ENCODE measurements around the gene WDR53. TPM values are rescaled to one million over a fixed set of nuclear protein-coding genes. Genes with fewer than 3 reads are reported as not detected.
"Not testable (repeated sequence)": the region's sequence is repeated elsewhere in the genome, so short reads cannot be mapped to it uniquely, and the experiment has no call there.

The WDR53 gene

DNA sequence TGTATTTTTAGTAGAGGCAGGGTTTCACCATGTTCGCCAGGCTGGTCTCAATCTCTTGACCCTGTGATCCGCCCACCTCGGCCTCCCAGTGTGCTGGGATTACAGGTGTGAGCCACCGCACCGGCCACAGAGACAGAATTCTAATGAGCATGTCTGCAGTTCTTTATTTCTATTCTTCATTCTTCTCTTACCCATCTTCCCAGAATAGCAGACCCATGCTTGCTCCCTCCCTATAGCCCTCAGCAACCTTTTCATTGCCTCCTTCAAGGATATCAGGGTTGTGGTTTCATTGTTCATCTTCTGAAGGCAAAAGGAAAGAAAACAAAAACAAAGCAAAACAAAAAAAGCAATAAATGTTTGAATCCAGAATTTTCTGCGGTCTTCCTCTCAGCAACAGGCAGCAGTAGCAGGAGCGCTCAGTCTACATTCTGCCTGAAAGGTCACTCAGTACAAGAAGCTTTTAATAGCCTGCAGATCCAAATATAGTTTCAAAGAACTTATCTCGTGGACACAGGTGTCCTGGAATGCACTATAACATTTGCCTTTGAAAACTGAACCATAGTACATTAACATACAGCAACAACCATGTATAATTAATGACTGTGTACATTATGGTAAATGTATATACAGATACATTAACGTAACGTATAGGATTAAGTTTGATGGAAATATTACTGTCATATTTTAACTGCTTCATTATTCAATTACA, 53.3 kb downstream of the WDR53 start, which contains the start of gene SMCO1:
Gene SMCO1 (minus strand): TSS at position 434 of the 709 bp plus-strand sequence. CDS start 137 bp downstream, at position 297.
- H3K9me3 ChIP-seq (replicated peaks; ENCODE audit: low read length): peaks cover 10% of the 10 kb centered on the region
- no peak within 1 kb of the TSS for H3K9ac ChIP-seq (ENCODE audit: low read depth, low read length)
- H3K4me3 ChIP-seq (ENCODE audit: low read length): no peak within 1 kb of the TSS
- peaks cover 11% of the 10 kb centered on the region for H3K27me3 ChIP-seq (ENCODE audit: control insufficient read depth, insufficient read depth, low read length)
- no peaks in the 10 kb centered on the region for H3K4me1 ChIP-seq (ENCODE audit: control insufficient read depth, insufficient read depth, low read length)
- no peak within 1 kb of the TSS for H3K4me2 ChIP-seq (ENCODE audit: low read length)
- no peaks in the 10 kb centered on the region for H3K36me3 ChIP-seq (ENCODE audit: insufficient read depth, low read length)

DNA sequence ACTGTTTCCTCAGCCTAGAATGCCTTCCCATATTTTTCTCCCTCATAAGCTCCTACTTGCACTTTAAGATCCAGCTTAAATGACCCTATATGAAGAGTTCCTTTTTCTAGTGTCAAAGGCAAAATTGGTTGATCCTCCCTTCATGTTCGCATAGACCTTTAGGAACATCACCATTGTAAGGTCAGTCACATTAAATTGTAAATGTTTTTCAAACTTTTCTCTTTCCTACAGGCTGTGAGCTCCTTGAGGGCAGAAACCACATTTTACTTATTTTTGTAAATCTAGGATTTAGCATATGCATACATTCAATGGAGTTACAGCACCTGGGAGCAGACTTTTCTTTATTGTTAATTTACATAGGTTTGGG, 54.0 kb downstream of the WDR53 start:
- no peak overlapping the region for H3K4me3 ChIP-seq (ENCODE audit: low read length)
- H3K9me3 ChIP-seq (replicated peaks; ENCODE audit: low read length): peaks cover 4% of the 10 kb centered on the region
- no peak overlapping the region for H3K4me2 ChIP-seq (ENCODE audit: low read length)
- H3K4me1 ChIP-seq (ENCODE audit: control insufficient read depth, insufficient read depth, low read length): no peaks in the 10 kb centered on the region
- peaks cover 13% of the 10 kb centered on the region for H3K27me3 ChIP-seq (ENCODE audit: control insufficient read depth, insufficient read depth, low read length)
- H3K9ac ChIP-seq (ENCODE audit: low read depth, low read length): no peak overlapping the region
- H3K36me3 ChIP-seq (ENCODE audit: insufficient read depth, low read length): no peaks in the 10 kb centered on the region

DNA sequence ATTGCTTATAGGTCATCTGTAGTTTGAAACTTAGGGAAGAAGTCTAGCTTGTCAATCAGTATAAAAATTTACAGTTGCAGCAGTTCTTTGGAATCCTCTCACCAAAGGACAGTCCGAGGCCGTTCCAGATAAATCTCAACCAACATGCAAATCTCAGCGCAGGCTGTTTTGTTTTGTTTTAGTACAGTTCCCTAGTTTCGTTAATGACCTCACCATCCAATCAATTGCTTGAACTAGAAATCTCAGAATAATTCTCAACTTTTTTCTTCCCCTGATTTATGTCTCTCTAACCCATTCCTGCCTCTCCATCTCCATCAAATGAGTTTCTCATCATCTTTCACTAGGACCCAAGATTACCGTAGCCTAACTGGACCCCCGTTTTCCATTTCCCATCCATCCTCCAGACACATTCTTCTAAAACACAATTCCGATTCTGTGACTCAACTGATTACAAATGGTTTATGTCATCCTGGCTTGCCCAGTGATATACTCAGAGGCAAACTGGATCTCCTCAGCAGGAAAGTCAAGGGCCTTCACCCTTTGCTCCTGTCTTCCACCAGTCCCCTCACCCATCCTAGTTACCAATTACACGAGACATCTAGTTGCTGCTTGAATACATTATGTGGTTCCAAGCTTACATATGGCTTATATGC, 54.5 kb downstream of the WDR53 start:
- no peak overlapping the region for H3K4me3 ChIP-seq (ENCODE audit: low read length)
- H3K36me3 ChIP-seq (ENCODE audit: insufficient read depth, low read length): no peaks in the 10 kb centered on the region
- H3K9ac ChIP-seq (ENCODE audit: low read depth, low read length): no peak overlapping the region
- H3K4me1 ChIP-seq (ENCODE audit: control insufficient read depth, insufficient read depth, low read length): no peaks in the 10 kb centered on the region
- H3K4me2 ChIP-seq (ENCODE audit: low read length): no peak overlapping the region
- peaks cover 13% of the 10 kb centered on the region for H3K27me3 ChIP-seq (ENCODE audit: control insufficient read depth, insufficient read depth, low read length)
- no peaks in the 10 kb centered on the region for H3K9me3 ChIP-seq (replicated peaks; ENCODE audit: low read length)

DNA sequence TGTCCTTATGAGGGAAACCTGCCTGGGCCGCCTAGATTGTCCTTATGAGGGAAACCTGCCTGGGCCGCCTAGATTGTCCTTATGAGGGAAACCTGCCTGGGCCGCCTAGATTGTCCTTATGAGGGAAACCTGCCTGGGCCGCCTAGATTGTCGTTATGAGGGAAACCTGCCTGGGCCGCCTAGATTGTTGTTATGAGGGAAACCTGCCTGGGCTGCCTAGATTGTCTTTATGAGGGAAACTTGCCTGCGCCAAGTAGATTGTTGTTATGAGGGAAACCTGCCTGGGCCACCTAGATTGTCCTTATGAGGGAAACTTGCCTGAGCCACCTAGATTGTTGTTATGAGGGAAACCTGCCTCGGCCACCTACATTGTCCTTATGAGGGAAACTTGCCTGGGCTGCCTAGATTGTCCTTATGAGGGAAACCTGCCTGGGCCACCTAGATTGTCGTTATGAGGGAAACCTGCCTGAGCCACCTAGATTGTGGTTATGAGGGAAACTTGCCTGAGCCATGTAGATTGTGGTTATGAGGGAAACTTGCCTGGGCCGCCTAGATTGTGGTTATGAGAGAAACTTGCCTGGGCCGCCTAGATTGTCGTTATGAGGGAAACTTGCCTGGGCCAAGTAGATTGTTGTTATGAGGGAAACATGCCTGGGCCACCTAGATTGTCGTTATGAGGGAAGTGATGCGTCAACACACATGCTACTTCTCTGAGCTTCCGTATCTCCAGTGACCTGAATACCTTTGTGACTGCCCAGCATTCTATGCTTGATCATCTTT, 56.5 kb downstream of the WDR53 start:
- H3K27me3 ChIP-seq (ENCODE audit: control insufficient read depth, insufficient read depth, low read length): peaks cover 13% of the 10 kb centered on the region

DNA sequence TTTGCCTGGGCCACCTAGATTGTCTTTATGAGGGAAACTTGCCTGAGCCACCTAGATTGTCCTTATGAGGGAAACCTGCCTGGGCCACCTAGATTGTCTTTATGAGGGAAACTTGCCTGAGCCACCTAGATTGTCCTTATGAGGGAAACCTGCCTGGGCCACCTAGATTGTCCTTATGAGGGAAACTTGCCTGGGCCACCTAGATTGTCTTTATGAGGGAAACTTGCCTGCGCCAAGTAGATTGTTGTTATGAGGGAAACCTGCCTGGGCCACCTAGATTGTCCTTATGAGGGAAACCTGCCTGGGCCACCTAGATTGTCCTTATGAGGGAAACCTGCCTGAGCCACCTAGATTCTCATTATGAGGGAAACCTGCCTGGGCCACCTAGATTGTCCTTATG, 57.2 kb downstream of the WDR53 start:
- H3K4me1 ChIP-seq (ENCODE audit: control insufficient read depth, insufficient read depth, low read length); H3K9ac ChIP-seq (ENCODE audit: low read depth, low read length); H3K9me3 ChIP-seq (replicated peaks; ENCODE audit: low read length); H3K36me3 ChIP-seq (ENCODE audit: insufficient read depth, low read length); H3K4me2 ChIP-seq (ENCODE audit: low read length); H3K4me3 ChIP-seq (ENCODE audit: low read length): not testable (repeated sequence)
- peaks cover 13% of the 10 kb centered on the region for H3K27me3 ChIP-seq (ENCODE audit: control insufficient read depth, insufficient read depth, low read length)

More for the DNA sequence above, 56.5 kb downstream of the WDR53 start:
- not testable (repeated sequence) for H3K9ac ChIP-seq (ENCODE audit: low read depth, low read length); H3K4me2 ChIP-seq (ENCODE audit: low read length); H3K4me3 ChIP-seq (ENCODE audit: low read length); H3K36me3 ChIP-seq (ENCODE audit: insufficient read depth, low read length); H3K9me3 ChIP-seq (replicated peaks; ENCODE audit: low read length); H3K4me1 ChIP-seq (ENCODE audit: control insufficient read depth, insufficient read depth, low read length)

DNA sequence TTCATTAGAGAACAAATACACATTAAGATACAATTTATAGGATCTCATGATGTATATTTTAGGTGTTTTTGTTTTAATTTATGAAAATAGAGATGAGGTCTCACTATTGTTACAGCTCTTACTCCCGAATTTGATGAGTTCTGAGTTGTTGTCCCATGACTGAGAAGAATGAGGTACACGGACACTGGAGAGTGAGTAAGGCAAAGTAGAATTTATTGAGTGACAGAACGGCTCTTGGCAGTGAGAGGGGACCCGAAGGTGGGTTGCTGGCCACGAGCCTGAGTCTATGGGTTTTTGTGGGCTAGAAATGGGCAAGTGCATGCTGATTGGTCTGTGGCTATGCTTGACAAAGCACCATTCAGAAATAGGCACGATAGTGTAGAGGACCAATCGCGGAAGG, 61.7 kb downstream of the WDR53 start:
- Histone ChIP-seq H3K4me1 (ENCODE audit: control insufficient read depth, insufficient read depth, low read length) (no peaks in the 10 kb centered on the region), H3K9ac (ENCODE audit: low read depth, low read length) (no peak overlapping the region), H3K27me3 (ENCODE audit: control insufficient read depth, insufficient read depth, low read length) (peaks cover 5% of the 10 kb centered on the region), H3K36me3 (ENCODE audit: insufficient read depth, low read length) (no peaks in the 10 kb centered on the region), H3K4me3 (ENCODE audit: low read length) (no peak overlapping the region), H3K4me2 (ENCODE audit: low read length) (no peak overlapping the region), H3K9me3 (replicated peaks; ENCODE audit: low read length) (no peaks in the 10 kb centered on the region)

DNA sequence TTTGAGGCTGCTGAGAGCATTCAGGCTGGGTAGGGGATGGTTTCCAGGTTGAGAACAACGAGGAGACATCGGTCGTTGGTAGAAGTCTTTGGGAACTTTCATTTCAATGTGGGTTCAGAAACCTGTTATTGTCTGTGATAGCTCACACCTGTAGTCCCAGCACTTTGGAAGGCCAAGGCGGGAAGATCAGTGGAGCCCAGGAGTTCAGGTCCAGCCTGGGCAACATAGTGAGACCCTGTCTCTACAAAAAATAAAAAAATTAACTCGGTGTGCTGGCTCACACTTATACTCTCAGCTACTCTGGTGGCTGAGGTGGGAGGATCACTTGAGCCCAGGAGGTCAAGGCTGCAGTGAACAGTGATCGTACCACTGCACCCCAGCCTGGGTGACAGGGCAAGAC, 63.8 kb downstream of the WDR53 start:
- Histone ChIP-seq H3K4me3 (ENCODE audit: low read length) (no peak overlapping the region), H3K27me3 (ENCODE audit: control insufficient read depth, insufficient read depth, low read length) (no peaks in the 10 kb centered on the region), H3K4me1 (ENCODE audit: control insufficient read depth, insufficient read depth, low read length) (peaks cover 8% of the 10 kb centered on the region)

More for the DNA sequence above, 63.8 kb downstream of the WDR53 start:
- H3K36me3 ChIP-seq (ENCODE audit: insufficient read depth, low read length): no peaks in the 10 kb centered on the region
- no peaks in the 10 kb centered on the region for H3K9me3 ChIP-seq (replicated peaks; ENCODE audit: low read length)
- no peak overlapping the region for H3K9ac ChIP-seq (ENCODE audit: low read depth, low read length)
- H3K4me2 ChIP-seq (ENCODE audit: low read length): peak overlapping the region; percentile 87

Small RNAs within 50 kb of the gene (small RNA-seq; reads per million reads assigned to genes)
- gene RPS29P3: not detected
